DND-41 (cell line): ENCODE measurements around the gene BCAN.

Experiments used
- CTCF ChIP-seq: IDR thresholded peaks from 2 replicates; pipeline ENCODE4 v1.5.1; 2012; ENCODE audit warnings: borderline replicate concordance, low read length, moderate library complexity, mild to moderate bottlenecking; ENCODE audit not compliant: poor library complexity, severe bottlenecking; ENCODE audit errors: extremely low read depth
- EZH2 ChIP-seq: IDR thresholded peaks from 3 replicates; pipeline ENCODE4 v1.6.1; 2012; ENCODE audit warnings: borderline replicate concordance, low read depth, mild to moderate bottlenecking, moderate library complexity, low read length, inconsistent platforms; ENCODE audit not compliant: severe bottlenecking

DNA sequence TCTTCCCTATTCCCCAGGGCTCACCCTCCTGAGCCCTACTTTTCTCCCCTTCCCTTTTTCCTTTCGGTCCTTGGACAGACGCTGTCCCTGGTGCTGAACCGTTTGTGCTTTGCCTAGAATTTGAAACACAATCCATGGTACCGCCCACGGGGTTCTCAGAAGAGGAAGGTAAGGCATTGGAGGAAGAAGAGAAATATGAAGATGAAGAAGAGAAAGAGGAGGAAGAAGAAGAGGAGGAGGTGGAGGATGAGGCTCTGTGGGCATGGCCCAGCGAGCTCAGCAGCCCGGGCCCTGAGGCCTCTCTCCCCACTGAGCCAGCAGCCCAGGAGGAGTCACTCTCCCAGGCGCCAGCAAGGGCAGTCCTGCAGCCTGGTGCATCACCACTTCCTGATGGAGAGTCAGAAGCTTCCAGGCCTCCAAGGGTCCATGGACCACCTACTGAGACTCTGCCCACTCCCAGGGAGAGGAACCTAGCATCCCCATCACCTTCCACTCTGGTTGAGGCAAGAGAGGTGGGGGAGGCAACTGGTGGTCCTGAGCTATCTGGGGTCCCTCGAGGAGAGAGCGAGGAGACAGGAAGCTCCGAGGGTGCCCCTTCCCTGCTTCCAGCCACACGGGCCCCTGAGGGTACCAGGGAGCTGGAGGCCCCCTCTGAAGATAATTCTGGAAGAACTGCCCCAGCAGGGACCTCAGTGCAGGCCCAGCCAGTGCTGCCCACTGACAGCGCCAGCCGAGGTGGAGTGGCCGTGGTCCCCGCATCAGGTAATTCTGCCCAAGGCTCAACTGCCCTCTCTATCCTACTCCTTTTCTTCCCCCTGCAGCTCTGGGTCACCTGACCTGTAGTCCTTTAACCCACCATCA is 10.4 kb downstream of the BCAN start:
- no peak for TF ChIP-seq CTCF
- TF ChIP-seq EZH2: no peak
